ELR (cell line): Measurements from ENCODE around the gene FOXN3.
"Not testable (repeated sequence)": the region's sequence is repeated elsewhere in the genome, so short reads cannot be mapped to it uniquely, and the experiment has no call there.

Source experiments
- DNase-seq: peaks from one replicate; pipeline ENCODE4 v3.0.0-alpha.2; 2015; ENCODE audit warnings: low read depth

The FOXN3 gene

DNA sequence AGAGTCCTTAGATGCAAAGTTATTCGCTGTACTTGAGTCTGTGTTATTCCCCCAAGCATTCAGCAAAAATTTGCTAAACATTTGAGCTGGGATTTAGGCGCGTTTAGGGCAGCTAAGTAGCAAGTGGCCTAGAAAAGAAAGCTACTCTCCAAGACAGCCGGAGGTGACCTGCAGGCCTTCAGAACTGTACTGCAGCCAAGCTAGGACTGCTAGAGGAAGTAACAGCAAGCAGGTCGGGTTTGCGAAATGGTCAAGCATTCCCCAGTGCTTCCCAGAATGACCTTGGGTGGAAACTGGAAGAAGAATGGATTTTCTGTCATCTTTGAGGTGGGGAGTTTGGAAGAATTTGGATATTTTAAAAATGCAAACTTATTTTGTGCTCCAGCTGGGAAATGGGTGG is 287.5 kb downstream of the FOXN3 start:
- DNase-seq, result no peak

GRCh38 chr14:89128311-89129026 is 288.6 kb downstream of the FOXN3 start:
- no peak for DNase-seq

DNA sequence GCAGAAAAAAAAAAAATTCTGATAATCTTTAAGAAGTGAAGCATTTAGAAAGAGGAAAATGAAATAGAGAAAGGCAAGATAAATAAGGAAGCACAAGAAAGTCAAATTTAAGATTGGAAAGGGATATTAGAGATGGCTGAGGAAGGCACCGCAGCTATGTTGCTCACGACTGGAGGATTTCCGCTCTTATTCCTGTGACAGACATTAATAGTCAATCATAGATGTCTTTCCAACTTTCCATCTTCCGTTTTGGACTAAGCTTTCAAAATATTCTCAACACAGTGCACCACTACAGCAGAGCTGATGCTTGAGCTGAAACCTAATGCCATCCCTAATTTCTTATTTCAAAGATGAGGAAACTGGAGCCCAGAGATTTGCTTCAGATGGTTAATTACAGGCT is 290.6 kb downstream of the FOXN3 start:
- DNase-seq, result no peak

- DNase-seq, result no peak
Measured at GRCh38 chr14:89125216-89125615, 291.8 kb downstream of the FOXN3 start.

DNA sequence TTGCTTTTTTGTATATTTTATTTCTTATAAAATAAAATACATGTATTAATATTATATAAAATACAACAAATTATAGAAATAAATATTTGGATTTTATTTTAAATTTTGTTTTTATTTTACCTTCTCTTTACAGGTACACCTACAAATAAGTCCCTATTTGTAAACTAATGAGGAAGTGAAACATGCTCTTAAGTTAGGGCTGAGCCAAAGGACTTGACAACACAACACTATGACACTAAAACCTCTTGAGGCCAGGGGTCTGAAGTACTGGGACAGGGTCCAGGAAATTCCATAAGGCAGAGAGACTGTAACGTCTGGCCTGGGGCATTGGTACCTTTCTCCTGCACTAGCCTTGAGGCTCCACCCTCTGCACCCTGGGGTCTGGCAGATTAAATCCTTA is 293.2 kb downstream of the FOXN3 start:
- no peak for DNase-seq

- no peak for DNase-seq
Measured at GRCh38 chr14:89123215-89123614, 293.8 kb downstream of the FOXN3 start.

DNA sequence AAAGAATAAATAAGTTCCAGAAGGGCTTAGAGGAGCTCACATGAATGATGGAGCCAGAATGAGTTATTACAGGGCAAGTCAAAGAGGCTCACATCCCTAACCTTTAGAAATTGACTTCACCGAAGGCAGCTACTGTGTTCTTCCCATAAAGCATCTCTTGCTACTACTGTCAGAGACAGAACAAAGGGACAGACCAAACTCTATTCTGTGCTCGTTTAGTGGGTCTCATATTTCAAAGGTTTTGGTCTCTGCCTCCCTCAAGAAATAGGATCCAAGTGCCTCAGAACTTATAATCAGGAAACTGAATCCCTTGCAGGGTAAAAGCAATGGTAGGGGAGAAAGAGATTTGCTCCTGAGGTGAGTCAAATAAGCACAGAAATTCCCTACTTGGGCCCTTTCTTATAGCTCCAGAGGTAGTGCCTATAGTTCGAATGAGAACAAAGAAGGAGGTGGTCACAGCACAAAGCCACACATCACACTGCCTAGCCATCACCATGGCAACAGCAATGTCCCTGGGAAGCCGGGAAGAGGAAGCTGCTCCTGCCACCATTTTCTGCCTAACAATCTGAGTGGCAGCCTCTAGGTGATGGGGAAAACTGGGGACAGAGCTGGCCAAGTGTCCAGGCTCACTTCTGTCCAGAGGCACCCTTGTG is 294.9 kb downstream of the FOXN3 start:
- DNase-seq, result no peak

GRCh38 chr14:89117012-89117411 is 300.0 kb downstream of the FOXN3 start:
- no peak for DNase-seq

GRCh38 chr14:89114109-89114508 is 302.9 kb downstream of the FOXN3 start:
- DNase-seq, result no peak

DNA sequence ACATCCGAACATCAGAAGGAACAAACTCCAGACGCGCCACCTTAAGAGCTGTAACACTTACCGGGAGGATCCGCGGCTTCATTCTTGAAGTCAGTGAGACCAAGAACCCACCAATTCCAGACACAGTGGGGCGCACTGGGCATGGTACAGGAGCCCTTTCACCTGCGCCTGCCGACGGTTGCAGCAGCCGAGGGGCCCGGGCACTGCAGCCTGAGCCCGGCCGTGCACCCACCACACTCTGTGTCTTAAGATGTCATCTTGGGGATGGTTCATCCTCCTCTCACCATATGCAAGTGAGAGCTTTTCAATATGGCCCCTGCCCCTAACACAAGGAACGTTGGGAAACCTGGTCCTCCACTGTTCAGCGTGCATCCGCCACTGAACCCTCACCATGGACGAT is 304.3 kb downstream of the FOXN3 start:
- no peak for DNase-seq

DNA sequence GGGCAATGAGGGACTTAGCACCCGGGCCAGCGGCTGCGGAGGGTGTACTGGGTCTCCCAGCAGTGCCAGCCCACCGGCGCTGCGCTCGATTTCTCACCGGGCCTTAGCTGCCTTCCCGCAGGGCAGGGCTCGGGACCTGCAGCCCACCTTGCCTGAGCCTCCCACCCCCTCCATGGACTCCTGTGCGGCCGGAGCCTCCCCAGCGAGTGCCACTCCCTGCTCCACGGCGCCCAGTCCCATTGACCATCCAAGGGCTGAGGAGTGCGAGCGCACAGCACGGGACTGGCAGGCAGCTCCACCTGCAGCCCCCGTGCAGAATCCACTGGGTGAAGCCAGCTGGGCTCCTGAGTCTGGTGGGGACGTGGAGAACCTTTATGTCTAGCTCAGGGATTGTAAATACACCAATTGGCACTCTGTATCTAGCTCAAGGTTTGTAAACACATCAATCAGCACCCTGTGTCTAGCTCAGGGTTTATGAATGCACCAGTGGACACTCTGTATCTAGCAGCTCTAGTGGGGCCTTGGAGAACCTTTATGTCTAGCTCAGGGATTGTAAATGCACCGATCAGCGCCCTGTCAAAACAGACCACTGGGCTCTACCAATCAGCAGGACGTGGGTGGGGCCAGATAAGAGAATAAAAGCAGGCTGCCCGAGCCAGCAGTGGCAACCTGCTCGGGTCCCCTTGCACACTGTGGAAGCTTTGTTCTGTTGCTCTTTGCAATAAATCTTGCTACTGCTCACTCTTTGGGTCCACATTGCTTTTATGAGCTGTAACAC is 305.1 kb downstream of the FOXN3 start:
- DNase-seq, result not testable (repeated sequence)

GRCh38 chr14:89111232-89111631 is 305.8 kb downstream of the FOXN3 start:
- DNase-seq, result not testable (repeated sequence)

DNA sequence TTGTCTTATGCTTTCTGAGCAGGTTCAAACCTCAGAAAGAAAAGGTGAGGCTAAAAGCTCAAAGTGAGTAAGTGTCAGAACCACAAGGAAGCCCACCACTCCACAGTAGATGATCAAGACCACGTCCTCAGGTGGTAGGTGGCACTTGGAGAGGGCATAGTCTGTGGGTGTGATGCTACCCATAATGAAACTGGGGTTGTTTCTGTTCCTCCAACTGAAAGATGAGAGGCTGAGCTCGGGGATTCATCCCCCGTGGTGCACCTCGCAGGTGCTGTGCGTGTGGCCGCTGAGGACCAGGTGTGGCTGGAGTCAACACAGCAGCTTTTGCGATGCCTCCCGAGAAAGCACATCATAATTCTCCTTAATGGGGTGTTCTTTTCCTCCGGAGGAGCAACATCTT is 306.9 kb downstream of the FOXN3 start:
- DNase-seq, result no peak

DNA sequence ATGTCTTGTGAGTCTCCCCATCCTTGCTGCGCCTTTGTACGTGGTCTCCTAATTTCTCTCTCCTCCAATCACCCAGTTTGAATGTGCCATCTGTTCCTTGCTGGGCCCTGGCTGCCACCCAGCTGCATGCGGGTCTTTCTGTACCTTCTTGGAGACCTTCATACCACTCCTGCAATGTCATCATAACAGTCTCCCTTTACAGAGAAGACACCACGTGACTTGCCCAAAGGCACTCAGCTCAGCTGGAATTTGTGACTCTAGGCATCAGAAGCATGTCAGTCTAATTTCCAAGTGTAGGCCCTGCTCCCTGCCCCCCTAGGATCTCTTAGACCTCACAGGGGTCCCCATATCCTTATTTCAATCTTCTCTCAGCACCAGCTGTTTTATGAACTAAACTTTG is 308.4 kb downstream of the FOXN3 start:
- DNase-seq, result no peak

DNA sequence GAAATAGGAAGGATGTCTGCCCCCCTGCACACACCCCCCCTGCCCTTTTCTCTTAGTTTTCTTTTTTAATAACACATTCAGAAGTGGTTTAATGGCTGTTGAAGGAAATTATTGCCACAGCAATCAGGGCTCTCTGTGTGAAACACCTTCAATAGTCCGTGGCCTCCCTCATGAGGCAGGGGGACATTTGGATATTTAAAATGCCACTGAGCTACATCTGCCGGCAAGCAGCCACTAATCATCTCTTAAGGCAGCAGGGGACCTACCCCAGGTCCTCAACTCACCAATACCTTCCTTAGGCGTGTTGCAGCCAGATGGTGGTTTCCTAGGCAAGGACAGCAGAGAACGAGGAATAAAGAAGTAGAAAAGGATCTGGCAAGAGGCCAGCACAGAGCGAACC is 309.4 kb downstream of the FOXN3 start:
- no peak for DNase-seq
